GM21528 (cell line): ENCODE data around the gene YAF2.
A peak's percentile ranks its signal among the peaks of the same experiment; 100 is the strongest.
"Not testable (repeated sequence)": the region's sequence is repeated elsewhere in the genome, so short reads cannot be mapped to it uniquely, and the experiment has no call there.

ENCODE experiments used
- ATAC-seq: cut with Tn5 transposase; IDR thresholded peaks from one replicate; pipeline ENCODE4 v1.9.1; 2021; ENCODE audit warnings: mild to moderate bottlenecking, moderate library complexity; ENCODE audit not compliant: unreplicated experiment, low FRiP score

Gene YAF2

DNA sequence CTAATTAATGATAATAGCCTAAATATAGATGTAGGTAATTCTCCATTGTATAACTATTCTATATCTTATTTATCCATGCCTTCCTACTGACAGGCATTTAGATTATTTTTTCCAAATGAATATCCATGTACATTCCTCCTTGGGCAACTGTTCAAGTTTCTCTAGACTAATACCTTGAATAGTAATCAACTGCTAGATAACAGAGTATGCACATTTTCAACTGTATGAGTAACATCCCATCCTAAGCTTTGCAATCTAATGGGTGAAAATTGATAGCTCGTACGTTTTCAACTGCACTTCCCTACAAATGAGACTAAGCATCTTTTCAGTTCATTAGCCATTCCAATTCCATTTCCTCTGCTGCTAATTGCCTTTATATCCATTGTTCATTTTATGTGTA is 37.0 kb downstream of the YAF2 start:
- ATAC-seq, result no peak

DNA sequence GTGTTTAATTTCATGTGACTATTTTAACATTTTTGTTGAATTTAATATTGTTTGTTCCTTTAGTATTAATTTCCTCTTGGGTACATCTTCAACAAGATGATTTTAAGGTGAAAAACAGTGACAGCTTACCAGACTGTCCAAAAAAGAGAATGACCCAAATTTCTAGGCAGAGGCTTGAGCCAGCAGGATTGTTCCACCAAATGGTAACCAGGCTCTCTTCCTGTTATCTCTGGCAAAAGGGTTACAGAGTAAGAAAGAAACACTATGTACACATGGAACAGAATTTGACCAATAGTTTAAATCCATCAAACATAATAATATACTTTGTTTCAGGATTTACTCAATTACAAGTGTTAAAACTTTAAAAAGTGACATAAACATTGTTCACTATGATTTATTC is 39.0 kb downstream of the YAF2 start:
- no peak for ATAC-seq

DNA sequence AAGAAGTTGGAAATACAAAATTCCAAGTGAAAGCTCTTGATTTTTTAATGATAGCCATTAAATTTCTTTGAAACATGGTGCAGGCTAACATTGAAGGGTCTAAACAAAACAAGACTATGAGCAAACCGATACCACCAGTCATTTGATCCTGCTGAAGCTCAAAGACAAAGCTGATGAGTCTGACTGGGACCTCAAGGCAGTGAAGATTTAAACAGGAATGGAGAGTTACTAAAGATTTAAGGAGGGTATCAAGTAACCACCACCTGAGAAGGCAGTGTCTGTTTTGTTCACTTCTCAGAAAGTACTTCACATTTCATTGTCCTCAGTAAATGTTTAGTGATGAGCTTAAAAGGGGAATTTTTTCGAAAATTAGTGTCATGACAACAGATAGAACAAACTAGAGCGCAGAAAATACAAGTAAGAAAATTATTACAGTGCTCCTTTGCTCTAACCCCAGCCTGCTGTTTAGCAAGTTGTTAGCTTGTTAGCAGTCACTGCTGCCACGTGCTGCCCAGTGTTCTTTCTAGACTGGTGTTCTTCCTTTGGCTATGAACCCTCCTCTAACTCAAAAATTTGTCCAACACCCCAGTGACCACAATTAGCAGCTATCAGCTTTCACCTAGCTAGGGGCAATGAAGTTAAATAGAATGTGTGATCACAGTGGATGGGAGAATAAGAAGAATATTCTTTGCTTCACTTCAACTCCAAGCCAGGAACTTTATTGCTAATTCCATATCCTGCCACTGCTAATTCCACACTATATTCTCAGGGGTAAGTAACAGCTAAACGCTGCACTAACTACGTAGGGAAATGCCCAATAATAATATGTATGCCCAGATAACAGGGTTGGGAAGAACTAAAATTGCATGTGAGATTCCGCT is 41.1 kb downstream of the YAF2 start:
- no peak for ATAC-seq

DNA sequence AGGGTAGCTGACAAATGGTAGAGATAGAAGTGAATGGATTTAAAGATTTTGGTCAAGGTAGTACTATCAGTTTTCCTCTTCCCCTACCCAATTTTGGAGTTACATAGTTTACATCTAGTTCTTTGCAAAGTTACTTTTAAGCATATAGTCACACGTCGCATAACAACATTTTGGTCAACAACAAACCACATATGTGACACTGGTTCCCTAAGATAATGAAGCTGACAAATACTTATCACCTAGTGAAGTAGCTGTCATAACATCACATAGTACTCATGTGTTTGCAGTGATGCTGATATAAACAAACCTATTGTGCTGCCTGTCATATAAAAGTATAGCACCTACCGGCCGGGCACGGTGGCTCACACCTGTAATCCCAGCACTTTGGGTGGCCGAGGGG is 45.4 kb downstream of the YAF2 start:
- ATAC-seq, result no peak

DNA sequence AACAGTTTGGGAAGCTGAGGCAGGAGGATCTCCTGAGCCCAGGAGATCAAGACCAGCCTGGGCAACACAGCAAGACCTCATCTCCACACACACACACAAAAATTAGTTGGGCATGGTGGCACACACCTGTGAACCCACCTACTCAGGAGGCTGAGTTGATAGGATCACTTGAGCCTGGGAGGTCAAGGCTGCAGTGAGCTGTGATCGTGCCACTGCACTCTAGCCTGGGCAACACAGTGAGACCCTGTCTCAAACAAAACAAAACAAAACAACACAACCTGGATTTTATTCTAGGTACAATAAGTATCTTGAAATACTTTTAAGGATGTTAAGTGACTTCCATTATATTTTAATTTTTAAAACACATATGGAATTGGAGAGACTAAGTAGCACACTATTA is 45.8 kb downstream of the YAF2 start:
- ATAC-seq, result no peak

DNA sequence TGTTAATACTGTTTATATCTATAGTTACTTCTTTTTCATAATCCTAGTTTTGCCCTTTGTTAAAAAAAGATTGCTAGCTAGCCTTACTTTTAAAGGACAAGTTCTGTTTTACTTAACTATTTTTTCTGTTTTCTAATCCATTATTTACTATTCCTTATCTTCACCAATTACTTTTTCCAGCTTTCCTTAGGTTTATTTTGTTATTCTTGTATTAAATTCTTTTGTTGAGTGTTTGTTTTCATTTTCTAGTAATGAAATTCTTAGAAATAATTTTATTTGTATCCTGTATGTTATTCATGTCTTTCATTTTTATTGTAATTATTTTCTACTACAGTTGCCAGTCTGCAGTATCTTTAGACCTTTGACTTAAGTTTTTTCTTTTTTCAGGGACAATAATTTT is 47.7 kb downstream of the YAF2 start:
- ATAC-seq, result no peak

DNA sequence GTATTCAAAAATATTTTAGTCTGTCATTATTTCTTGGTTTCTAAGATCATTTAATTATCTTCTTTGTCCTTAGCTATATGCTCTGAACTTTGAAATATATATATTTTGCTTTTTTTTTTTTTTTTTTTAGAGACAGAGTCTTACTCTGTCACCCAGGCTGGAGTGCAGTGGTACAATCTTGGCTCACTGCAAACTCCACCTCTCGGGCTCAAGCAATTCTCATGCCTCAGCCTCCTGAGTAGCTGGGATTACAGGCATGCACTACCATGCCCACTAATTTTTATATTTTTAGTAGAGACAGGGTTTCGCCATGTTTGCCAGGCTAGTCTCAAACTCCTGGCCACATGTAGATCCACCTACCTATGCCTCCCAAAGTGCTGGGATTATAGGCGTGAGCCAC is 49.8 kb downstream of the YAF2 start:
- ATAC-seq, result not testable (repeated sequence)

DNA sequence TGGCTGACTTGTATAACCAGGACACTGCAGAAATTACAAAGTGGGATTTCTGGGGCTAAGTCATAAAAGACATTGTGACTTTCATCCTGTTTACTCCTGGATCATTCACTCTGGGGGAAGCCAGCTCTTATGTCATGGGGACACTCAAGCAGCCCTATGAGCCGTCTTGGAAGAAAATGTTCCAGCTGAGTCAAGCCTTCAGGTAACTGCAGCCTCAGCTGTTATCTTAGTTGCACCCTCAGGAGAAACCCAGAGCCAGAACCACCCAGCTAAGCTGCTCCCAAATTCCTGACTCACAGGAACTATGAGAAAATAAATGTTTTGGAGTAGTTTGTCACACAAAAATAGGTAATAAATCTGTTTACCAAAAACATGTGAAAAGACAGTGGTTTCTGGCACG is 50.2 kb downstream of the YAF2 start:
- no peak for ATAC-seq

DNA sequence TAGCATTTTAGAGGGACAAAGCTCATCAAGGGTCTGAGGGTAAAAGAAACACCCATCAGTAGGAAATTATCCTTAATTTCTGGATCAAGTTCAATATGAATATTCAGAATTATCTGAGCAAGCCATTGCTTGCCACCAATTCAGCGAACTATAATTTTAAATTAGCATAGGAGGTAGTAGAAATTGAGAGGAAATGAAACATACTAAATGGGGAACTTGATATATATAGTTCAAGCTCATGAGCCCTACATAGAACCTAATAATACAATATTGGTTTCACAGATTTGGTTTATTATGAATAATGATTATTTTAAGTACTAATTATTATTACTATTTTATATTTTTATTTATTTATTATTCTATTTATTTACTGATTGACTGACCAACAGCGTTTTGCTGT is 51.3 kb downstream of the YAF2 start:
- ATAC-seq, result peak; percentile 61

DNA sequence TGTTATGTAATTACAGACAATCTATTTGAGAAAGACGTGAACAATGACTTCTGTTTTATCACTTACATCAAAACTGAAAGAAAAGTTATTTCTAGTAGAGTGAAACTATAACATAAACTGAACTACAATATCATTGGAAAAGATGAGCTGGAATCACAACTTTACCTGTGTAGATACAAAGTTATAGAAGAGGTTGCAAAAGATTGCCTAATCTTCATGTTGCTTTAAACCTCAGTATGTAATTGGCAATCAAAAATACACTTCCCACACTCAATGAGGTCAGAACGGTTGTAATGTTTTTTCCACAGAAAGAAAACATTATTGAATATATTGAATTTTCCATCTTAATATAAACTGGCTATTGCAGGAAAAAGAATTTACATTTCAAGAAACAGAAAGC is 55.7 kb downstream of the YAF2 start:
- no peak for ATAC-seq

DNA sequence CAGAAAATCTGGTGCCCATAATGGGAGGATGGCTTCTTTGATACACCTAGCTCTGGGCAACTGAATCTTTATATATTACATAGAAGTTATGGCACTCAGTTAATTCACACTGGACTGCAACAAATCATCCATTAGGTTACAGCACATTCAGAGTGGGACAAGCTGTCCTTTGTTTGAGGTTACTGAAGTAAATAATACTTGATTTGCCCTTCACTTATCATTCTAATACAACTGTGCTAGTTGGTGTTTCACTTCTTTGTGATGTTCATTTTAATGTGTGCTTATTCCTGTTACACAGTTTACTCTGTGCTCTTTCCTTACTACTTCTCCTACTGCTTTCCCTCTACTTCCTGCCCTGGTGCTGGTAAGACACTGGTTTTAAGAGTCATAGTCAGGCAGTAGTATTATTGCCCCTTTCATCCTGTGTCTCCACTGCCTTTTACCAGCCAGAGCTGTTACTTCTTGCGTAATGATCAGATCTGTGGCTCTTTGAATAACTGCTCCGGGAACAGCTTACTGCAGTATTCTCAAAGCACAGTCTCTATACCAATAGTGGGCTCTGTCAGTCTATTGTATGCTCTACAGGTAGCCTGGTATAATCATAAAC is 57.0 kb downstream of the YAF2 start:
- ATAC-seq, result no peak

DNA sequence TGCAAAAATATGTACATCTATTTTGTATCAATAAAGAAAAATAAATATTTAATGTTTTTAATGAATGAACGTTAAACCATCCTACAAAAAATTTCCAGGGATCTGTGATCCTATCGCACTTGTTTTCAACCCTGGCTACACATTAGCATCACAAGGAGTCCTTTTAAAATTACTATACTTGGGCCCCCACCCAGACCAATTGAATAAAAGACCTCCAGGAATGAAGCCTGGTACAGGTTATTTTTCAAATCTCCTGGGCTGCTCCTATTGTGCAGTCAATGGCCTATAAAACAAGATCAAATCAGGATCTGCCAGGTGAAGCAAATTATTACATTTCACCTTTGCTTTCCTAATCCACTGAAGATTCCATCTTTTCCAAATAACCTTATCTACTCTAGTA is 59.9 kb downstream of the YAF2 start:
- no peak for ATAC-seq

DNA sequence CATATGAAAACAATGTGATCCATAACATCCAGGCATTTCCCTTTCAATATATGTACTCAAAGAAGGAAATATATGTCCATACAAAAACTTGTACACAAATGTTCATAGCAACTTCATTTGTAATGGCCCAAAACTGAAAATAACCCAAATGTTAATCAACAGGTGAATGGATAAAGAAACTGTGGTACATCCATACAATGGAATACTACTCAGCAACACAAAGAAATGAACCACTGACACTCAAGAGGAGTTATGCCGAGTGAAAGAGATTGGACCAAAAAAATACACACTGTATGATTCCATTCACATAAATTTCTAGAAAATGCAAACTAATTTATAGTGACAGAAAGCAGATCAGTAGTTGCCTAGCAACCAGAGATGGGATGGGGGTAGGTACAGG is 63.1 kb downstream of the YAF2 start:
- ATAC-seq, result no peak

DNA sequence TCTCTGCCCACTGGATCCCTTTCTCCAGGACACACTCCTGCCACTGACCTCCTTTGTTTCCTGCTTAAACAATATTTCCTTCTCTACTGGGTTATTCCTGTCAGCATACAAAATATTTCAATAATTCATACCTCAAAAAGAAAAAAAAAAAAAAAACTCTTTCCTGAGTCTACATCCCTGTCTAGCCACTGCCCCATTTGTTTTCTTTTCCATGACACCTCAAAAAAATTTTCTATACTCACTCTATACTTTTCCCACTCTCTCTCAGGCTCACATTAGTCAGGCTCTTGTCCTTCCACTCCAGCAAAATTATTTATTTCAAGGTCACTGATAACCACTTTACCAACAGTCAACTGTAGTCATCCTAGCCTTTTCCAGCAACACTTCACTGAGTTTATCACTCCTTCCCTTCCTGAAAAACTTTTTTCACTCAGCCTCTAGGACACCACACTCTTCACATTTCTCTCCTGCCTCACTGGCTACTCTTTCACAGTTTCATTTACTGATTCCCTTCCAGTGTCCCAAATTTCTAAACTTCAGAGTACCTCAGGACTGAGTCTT is 64.0 kb downstream of the YAF2 start:
- no peak for ATAC-seq

DNA sequence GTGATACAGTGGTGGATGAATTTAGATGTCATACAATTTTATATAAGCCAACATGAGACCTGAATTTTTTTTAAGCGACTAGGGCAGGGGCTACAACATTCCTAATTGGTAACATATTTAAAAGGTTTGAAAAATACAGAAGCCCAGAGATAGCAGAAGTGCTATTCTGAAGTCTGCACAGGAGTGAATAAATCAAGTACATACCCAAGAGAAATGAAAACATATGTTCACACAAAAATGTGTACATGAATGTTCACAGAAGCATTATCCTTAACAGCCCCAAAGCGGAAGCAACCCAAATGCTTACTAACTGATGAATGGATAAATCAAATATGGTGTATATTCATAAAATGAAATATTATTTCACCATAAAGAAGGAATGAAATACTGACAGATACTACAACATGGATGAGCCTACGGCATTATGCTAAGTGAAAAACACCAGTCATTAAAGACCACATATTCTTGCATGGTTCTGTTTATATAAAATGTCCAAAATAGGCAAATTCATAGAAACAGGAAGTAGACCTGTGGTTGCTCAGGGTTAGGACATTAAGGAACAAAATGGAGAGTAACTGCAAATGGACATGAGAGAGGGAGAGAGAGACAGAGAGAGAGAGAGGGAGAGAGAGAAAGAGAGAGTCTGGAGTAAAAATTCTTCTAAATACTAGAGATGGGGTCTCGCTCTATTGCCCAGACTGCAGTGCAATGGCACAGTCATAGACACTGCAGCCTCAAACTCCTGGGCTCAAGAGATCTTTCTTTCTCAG is 65.4 kb downstream of the YAF2 start:
- ATAC-seq, result no peak

DNA sequence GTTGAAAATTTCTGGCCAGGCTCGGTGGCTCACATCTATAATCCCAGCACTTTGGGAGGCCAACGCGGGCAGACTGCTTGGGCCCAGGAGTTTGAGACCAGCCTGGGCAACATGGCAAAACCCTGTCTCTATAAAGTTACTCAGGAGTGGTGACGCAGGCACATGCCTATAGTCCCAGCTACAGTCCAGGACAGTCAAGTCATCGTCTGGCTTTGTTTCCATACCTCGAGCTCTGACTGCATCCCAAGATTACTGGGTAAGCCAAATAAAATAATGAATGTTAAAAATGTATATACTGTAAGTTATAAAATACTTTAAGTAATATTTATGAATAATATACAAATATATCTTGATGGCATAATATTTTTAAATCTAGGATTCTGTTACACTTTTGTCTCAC is 70.3 kb downstream of the YAF2 start:
- ATAC-seq, result no peak

DNA sequence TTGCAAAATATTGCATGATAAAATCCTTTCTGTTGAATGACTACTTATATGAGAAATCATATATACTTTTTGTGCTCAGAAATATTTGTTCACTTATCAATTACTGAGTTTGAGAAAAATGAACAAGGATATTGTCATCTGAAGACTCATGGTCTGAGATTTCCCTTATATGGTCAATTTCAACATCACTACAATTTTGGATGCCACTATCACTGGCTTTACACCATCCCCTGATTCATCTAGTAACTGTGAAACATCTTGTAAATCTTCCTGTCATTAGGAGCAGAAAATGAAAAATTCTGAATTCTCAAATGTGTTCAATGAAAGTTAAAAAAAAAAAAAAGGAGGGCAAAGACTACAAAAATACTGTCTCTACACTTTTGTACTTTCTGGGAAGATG is 71.5 kb downstream of the YAF2 start:
- no peak for ATAC-seq

DNA sequence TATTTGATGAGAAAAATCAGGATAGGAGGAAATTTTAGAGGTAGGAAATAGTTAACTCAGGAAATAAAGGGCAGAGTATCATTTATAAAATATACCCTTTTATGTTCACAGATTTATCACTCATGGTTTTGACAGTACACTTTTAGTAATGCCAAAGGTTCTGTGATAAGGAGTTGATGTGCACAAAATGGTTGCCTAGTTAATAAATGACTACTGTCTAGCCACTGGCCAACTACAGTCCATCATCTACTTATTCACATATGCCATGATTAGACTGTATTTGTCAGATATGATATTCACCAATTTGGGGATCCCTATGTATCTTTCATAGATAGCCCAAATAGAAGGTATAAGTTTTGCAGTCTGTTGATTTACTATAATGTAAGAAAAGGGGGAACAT is 74.1 kb downstream of the YAF2 start:
- no peak for ATAC-seq

DNA sequence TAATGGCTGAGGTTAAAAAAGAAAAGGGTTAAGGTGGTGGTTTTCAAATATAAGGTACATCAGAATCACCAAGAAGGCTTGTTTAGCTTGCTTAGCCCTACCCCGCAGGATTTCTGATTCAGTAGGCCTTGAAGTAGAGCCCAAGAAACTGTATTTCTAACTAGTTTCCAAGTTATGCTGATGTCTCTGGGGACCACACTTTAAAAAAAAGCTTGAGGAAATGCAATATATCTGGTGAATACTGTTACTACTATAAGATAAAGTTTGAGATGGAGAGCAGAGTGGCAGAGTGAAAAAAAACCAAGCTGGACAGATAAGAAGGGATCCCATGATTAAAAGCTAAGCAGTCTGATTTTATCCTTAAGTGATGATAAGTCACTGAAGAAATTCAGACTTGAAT is 75.1 kb downstream of the YAF2 start:
- no peak for ATAC-seq

DNA sequence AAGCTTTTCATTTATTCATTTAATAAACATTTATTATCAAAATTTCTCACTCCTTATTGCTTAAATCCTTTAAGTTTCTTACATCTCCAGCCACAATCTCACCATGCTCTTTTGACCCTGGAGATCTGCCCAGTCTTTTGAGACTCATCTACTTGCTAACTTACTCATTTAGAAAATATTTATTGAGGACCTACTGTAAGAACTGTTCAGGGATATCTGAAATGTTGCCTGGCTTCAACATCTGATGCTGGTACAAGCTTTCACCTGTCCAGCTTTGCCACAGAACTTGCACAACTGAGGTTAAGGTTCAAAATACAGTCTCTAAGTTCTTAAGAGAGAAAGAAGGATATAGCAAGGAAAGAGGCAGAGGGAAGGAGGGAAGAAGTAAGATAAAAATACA is 75.9 kb downstream of the YAF2 start:
- ATAC-seq, result no peak

DNA sequence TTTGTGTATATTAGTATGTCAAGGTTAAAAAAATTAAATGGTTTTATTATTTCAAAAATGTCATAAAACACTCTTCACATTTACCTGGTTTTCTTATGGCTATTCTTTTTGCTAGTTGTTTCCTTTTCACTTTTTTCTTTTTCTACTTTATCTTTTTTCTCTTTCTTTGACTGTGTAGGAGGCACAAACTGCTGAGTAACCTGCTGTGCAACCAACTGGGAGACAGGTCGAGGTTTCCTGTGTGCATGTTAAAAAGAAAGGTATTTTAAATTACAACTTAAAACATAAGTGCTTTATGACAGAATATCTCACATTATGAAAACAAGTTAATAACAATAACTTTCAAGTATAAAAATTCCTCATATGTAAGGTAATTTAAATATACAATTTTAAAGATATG is 76.5 kb downstream of the YAF2 start:
- no peak for ATAC-seq
